ENCODE results near the gene DYSF.

Gene DYSF

GRCh38 chr2:71516253-71516888 is 63.0 kb downstream of the DYSF start:
- Histone ChIP-seq H3K27me3 (ENCODE audit: low read depth, low read length) (no peaks in the 10 kb centered on the region; the same call in 1 of the 2 replicates), H4K20me1 (ENCODE audit: insufficient read depth, low read length) (no peaks in the 10 kb centered on the region), H3K27ac (ENCODE audit: low read length) (no peak overlapping the region), H3K4me3 (ENCODE audit: low read length) (no peak overlapping the region), H3K79me2 (ENCODE audit: low read length) (no peaks in the 10 kb centered on the region), H2AFZ (ENCODE audit: low read depth, low read length) (no peak overlapping the region), H3K36me3 (replicated peaks; ENCODE audit: low read depth, low read length) (no peaks in the 10 kb centered on the region), H3K9me3 (ENCODE audit: insufficient read depth, low read length) (no peaks in the 10 kb centered on the region), H3K4me1 (ENCODE audit: low read length) (no peaks in the 10 kb centered on the region), H3K4me2 (ENCODE audit: low read length) (no peak overlapping the region), H3K9ac (ENCODE audit: low read length) (no peak overlapping the region)
- TF ChIP-seq CTCF (IDR thresholded peaks at IDR 0.05; ENCODE audit: low read depth, low read length) (no peak), EZH2phosphoT487 (IDR thresholded peaks at IDR 0.05; ENCODE audit: low read depth) (no peak)

GRCh38 chr2:71517851-71518250 is 64.5 kb downstream of the DYSF start:
- no peaks in the 10 kb centered on the region for H4K20me1 ChIP-seq (ENCODE audit: insufficient read depth, low read length)
- TF ChIP-seq EZH2phosphoT487 (IDR thresholded peaks at IDR 0.05; ENCODE audit: low read depth) (no peak), CTCF (IDR thresholded peaks at IDR 0.05; ENCODE audit: low read depth, low read length) (no peak)
- no peak overlapping the region for H2AFZ ChIP-seq (ENCODE audit: low read depth, low read length)
- no peaks in the 10 kb centered on the region for H3K9me3 ChIP-seq (ENCODE audit: insufficient read depth, low read length)
- peaks cover 5% of the 10 kb centered on the region for H3K27me3 ChIP-seq (ENCODE audit: low read depth, low read length)
- no peak overlapping the region for H3K9ac ChIP-seq (ENCODE audit: low read length)
- no peak overlapping the region for H3K4me2 ChIP-seq (ENCODE audit: low read length)
- H3K36me3 ChIP-seq (replicated peaks; ENCODE audit: low read depth, low read length), result no peaks in the 10 kb centered on the region
- H3K79me2 ChIP-seq (ENCODE audit: low read length), result no peaks in the 10 kb centered on the region
- H3K4me3 ChIP-seq (ENCODE audit: low read length), result no peak overlapping the region
- no peaks in the 10 kb centered on the region for H3K4me1 ChIP-seq (ENCODE audit: low read length)
- H3K27ac ChIP-seq (ENCODE audit: low read length), result no peak overlapping the region

- H3K9ac ChIP-seq (ENCODE audit: low read length), result no peak overlapping the region
- H3K27ac ChIP-seq (ENCODE audit: low read length), result no peak overlapping the region
- no peaks in the 10 kb centered on the region for H4K20me1 ChIP-seq (ENCODE audit: insufficient read depth, low read length)
- H3K9me3 ChIP-seq (ENCODE audit: insufficient read depth, low read length), result no peaks in the 10 kb centered on the region
- TF ChIP-seq EZH2phosphoT487 (IDR thresholded peaks at IDR 0.05; ENCODE audit: low read depth), result no peak
- TF ChIP-seq CTCF (IDR thresholded peaks at IDR 0.05; ENCODE audit: low read depth, low read length), result no peak
- peaks cover 18% of the 10 kb centered on the region for H3K27me3 ChIP-seq (ENCODE audit: low read depth, low read length)
- no peaks in the 10 kb centered on the region for H3K36me3 ChIP-seq (replicated peaks; ENCODE audit: low read depth, low read length)
- no peaks in the 10 kb centered on the region for H3K79me2 ChIP-seq (ENCODE audit: low read length)
- H3K4me3 ChIP-seq (ENCODE audit: low read length), result no peak overlapping the region
- no peak overlapping the region for H2AFZ ChIP-seq (ENCODE audit: low read depth, low read length)
- no peak overlapping the region for H3K4me2 ChIP-seq (ENCODE audit: low read length)
- H3K4me1 ChIP-seq (ENCODE audit: low read length), result no peaks in the 10 kb centered on the region
These were observed 68.1 kb downstream of the DYSF start for GRCh38 chr2:71521436-71521950.

- H3K27ac ChIP-seq (ENCODE audit: low read length), result no peak overlapping the region
- no peaks in the 10 kb centered on the region for H4K20me1 ChIP-seq (ENCODE audit: insufficient read depth, low read length)
- H3K4me1 ChIP-seq (ENCODE audit: low read length), result no peaks in the 10 kb centered on the region
- no peaks in the 10 kb centered on the region for H3K36me3 ChIP-seq (replicated peaks; ENCODE audit: low read depth, low read length)
- H3K9me3 ChIP-seq (ENCODE audit: insufficient read depth, low read length), result no peaks in the 10 kb centered on the region
- TF ChIP-seq CTCF (IDR thresholded peaks at IDR 0.05; ENCODE audit: low read depth, low read length) (no peak), EZH2phosphoT487 (IDR thresholded peaks at IDR 0.05; ENCODE audit: low read depth) (no peak)
- no peak overlapping the region for H3K9ac ChIP-seq (ENCODE audit: low read length)
- H2AFZ ChIP-seq (ENCODE audit: low read depth, low read length), result no peak overlapping the region
- no peak overlapping the region for H3K4me2 ChIP-seq (ENCODE audit: low read length)
- no peak overlapping the region for H3K4me3 ChIP-seq (ENCODE audit: low read length)
- peaks cover 36% of the 10 kb centered on the region for H3K27me3 ChIP-seq (ENCODE audit: low read depth, low read length)
- no peaks in the 10 kb centered on the region for H3K79me2 ChIP-seq (ENCODE audit: low read length)
These were observed 71.1 kb downstream of the DYSF start for GRCh38 chr2:71524476-71524875.
